ENCODE results near the gene AGBL3.

Gene AGBL3

GRCh38 chr7:135183478-135183877, 197.2 kb downstream of the AGBL3 start:
- in situ Hi-C loops (cut with MboI; ENCODE audit: low sequenced_read_pairs): no loop called here

GRCh38 chr7:135184254-135184841, 198.0 kb downstream of the AGBL3 start:
- in situ Hi-C loops (cut with MboI; ENCODE audit: low sequenced_read_pairs): no loop called here

All from hTERT RPE-1 (cell line).